Bronchial epithelial cell (primary cell): ENCODE measurements around the gene SLX4IP. TPM values are rescaled to one million over a fixed set of nuclear protein-coding genes. Genes with fewer than 3 reads are reported as not detected.

Experiments used
- DNase-seq: peaks from one replicate; pipeline ENCODE4 v3.0.0-alpha.2; 2010; ENCODE audit warnings: low read depth
- FAIRE-seq: peaks from 2 replicates; lab custom pipeline; 2011; peaks lifted over from hg19 to GRCh38; lab: Jason Lieb, UNC
- H3K27me3 ChIP-seq: 2 replicates; pipeline ENCODE4 v1.5.1; 2011; ENCODE audit warnings: low read length; ENCODE audit not compliant: control insufficient read depth, insufficient read depth
- H3K36me3 ChIP-seq: 2 replicates; pipeline ENCODE4 v1.5.1; 2011; ENCODE audit warnings: low read length; ENCODE audit not compliant: control insufficient read depth, insufficient read depth
- H3K4me3 ChIP-seq: 2 replicates; pipeline ENCODE4 v1.5.1; 2011; ENCODE audit warnings: mild to moderate bottlenecking, low read depth, low read length, control low read depth
- total RNA-seq: library from RNA; depleted of rRNA; stranded (reverse); fragments of >200 nt; gene quantifications from 2 replicates; pipeline ENCODE4 v1.2.1, GENCODE V29; 2014
- TF ChIP-seq, protein P1 (sequence below): IDR thresholded peaks from 2 replicates; pipeline ENCODE4 v1.5.1; 2011; ENCODE audit warnings: mild to moderate bottlenecking, moderate library complexity, low read length, control low read depth, inconsistent platforms; ENCODE audit not compliant: insufficient read depth, severe bottlenecking

The SLX4IP gene
- total RNA-seq, 1 donor from 2014 or later, result 3.9 TPM

- no peaks in the 10 kb centered on the region for H3K27me3 ChIP-seq
- peaks cover 1% of the 10 kb centered on the region for H3K36me3 ChIP-seq
- DNase-seq (no peak), FAIRE-seq (peak; percentile 28)
- TF ChIP-seq, protein P1, sequence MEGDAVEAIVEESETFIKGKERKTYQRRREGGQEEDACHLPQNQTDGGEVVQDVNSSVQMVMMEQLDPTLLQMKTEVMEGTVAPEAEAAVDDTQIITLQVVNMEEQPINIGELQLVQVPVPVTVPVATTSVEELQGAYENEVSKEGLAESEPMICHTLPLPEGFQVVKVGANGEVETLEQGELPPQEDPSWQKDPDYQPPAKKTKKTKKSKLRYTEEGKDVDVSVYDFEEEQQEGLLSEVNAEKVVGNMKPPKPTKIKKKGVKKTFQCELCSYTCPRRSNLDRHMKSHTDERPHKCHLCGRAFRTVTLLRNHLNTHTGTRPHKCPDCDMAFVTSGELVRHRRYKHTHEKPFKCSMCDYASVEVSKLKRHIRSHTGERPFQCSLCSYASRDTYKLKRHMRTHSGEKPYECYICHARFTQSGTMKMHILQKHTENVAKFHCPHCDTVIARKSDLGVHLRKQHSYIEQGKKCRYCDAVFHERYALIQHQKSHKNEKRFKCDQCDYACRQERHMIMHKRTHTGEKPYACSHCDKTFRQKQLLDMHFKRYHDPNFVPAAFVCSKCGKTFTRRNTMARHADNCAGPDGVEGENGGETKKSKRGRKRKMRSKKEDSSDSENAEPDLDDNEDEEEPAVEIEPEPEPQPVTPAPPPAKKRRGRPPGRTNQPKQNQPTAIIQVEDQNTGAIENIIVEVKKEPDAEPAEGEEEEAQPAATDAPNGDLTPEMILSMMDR, result no peak
- H3K4me3 ChIP-seq, result no peak overlapping the region
Measured at GRCh38 chr20:10568032-10568431, 132.9 kb downstream of the SLX4IP start.

DNA sequence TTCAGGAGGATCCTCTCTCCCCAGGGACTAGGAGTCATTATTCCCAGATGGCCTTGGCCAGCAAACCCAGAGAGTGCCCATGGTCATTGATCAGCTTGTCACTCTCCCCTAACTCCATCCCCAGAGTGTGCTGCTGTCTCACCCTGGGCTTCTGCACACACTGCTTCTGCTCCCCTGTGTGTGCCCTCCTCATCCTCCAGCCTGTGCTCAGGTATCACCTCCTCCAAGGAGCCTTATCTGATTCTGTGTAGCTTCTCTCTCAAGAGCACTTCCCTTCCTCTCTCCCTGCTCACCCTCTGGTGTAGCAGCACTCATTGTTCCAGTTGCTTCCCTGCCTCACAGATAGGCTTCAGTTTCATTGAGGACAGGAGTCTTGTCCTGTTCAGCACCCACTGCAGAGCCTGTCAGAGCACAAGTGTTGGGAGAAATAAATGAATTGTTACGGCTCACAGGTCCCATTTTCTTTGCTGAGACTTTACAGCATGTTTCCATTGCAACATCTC, 136.3 kb downstream of the SLX4IP start:
- FAIRE-seq (no peak), DNase-seq (no peak)
- Histone ChIP-seq H3K4me3 (no peak overlapping the region), H3K36me3 (peaks cover 1% of the 10 kb centered on the region), H3K27me3 (no peaks in the 10 kb centered on the region)
- TF ChIP-seq, protein P1, result no peak

DNA sequence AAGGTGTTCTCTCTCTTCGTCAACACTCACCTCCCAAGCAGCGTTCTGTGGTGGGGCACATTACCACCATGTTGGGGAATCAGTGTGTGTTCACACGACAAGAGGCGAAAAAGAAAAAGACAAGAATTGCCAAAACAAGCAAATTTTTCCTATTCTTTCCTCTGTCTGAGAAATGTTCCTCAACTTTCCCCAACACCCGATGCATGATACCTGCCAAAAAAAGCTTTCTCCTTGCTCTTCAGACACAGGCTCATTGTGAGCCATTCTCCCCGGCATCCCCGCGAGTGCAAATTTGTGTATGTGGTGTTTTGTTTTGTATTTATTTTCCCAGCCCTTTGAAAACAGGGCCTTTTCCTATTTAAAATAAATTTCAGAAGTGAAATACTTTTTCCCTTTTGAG, 137.7 kb downstream of the SLX4IP start:
- Histone ChIP-seq H3K4me3 (no peak overlapping the region), H3K27me3 (no peaks in the 10 kb centered on the region), H3K36me3 (no peaks in the 10 kb centered on the region)
- FAIRE-seq (no peak), DNase-seq (no peak)
- TF ChIP-seq, protein P1, result no peak

DNA sequence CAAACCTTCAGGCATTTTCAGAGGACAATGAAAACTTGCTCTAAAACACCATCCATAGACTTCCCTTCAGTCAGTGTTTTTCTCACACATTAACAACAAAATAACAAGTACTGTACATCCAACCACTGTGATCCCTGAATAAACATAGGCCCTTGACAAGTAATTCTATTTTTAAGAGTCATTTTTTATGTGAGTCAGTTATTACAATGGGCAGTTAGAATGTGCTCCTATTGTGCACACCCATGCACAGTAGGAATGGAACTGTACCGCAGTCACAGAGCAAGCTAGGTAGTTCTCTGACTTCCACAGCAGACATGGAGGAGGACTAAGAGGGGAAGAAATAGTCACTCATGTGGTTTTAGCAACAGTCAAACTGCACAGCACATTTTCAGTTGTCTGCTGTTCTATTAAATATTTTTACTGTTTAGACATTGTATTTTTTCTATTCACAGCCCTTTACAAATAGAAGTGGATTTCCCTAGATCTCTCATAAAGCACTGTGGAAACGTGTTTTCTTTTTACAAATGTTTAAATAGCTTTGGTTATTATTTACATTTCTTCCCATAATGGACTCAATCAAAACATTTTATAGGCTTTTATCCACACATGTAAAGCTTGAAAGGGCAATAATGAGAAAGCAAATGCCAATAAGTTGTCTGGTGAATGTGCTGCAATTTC, 138.3 kb downstream of the SLX4IP start:
- no peaks in the 10 kb centered on the region for H3K36me3 ChIP-seq
- FAIRE-seq (no peak), DNase-seq (peak; percentile 75)
- H3K27me3 ChIP-seq, result no peaks in the 10 kb centered on the region
- TF ChIP-seq, protein P1, result no peak
- no peak overlapping the region for H3K4me3 ChIP-seq

GRCh38 chr20:10573951-10574339, 138.8 kb downstream of the SLX4IP start:
- TF ChIP-seq, protein P1, result no peak
- H3K27me3 ChIP-seq, result no peaks in the 10 kb centered on the region
- FAIRE-seq, result no peak
- H3K36me3 ChIP-seq, result no peaks in the 10 kb centered on the region
- H3K4me3 ChIP-seq, result no peak overlapping the region
- no peak for DNase-seq
